ENCODE measurements around the gene CIC. TPM values are rescaled to one million over a fixed set of nuclear protein-coding genes. Genes with fewer than 3 reads are reported as not detected.

The CIC gene
- total and polyA plus RNA-seq, 2 of the 13 experiments (the other 11 are each of a cell fraction or from before 2014, with no cell fraction given), result 5.9 to 8.0 TPM

DNA sequence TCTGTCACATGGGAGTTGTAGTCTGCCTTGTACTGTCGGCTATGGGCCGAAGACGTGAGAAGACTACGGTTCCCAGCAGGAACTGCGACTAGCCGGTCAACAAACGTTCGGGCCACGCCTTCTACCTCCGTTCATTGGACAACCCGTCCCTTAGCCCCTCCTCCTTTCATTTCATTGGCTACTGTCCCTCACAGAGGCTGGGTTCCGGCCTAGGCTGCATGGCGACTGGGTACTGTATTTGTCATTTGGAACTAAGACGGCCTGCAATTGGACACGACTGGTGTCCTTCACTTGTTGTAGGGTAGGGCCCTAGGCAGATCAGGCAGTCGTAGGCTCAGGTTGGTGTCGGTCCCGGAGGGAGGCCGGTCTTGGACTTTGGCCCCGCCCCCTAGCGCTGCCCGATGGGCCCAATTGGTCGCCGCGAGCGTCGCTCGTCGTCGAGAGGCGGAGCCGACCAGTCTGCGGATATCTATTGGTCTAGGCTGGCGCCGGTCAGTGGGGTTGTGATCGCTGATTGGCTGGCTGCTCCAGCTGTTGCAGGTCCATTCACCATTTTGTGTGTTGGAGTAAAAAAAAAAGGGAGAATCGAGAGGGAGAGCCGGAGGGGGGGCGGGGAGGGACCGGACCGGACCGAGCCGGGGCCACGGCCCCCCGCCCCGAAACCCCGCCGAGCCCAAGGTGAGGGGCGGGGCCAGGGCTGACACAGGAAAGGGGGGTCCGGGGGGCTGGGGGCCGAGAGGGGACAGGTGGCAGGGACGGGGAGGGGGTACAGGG lies at the start of gene CIC (continued):
- TF ChIP-seq GABPA (IDR thresholded peaks at IDR 0.05; ENCODE audit: low read depth, low read length), result peak; percentile 64
- TF ChIP-seq GABPA (CRISPR knock-in tag; IDR thresholded peaks at IDR 0.05; ENCODE audit: low read depth), result peak; percentile 92
- no peak; the same call in 1 of the 2 replicates for TF ChIP-seq MIXL1 (CRISPR knock-in tag; IDR thresholded peaks at IDR 0.05)
- no peak for TF ChIP-seq ZNF292 (CRISPR knock-in tag; IDR thresholded peaks at IDR 0.05; ENCODE audit: borderline replicate concordance, low read depth)
- TF ChIP-seq ZNF747 (CRISPR knock-in tag; IDR thresholded peaks at IDR 0.05; ENCODE audit: borderline replicate concordance), result no peak
- no peak for TF ChIP-seq RBM22 (optimal IDR thresholded peaks at IDR 0.05; ENCODE audit: low read length)
- no peak for TF ChIP-seq TOPORS (CRISPR knock-in tag; IDR thresholded peaks at IDR 0.05)
- no peak for TF ChIP-seq NR2F6 (IDR thresholded peaks at IDR 0.05)
- no peak for TF ChIP-seq NR2F6 (CRISPR knock-in tag; IDR thresholded peaks at IDR 0.05)
- TF ChIP-seq FOXJ3 (CRISPR knock-in tag; IDR thresholded peaks at IDR 0.05; ENCODE audit: borderline replicate concordance), result no peak; the same call in 1 of the 2 replicates
- no peak for TF ChIP-seq SAFB2 (CRISPR knock-in tag; IDR thresholded peaks at IDR 0.05; ENCODE audit: borderline replicate concordance, low read depth)
- TF ChIP-seq NCOR1 (IDR thresholded peaks at IDR 0.05; ENCODE audit: borderline replicate concordance, low read length), result 0 out of 2 replicates have a peak, but pooled peaks have one; percentile 24
- no peak for TF ChIP-seq ZNF737 (CRISPR knock-in tag; IDR thresholded peaks at IDR 0.05; ENCODE audit: borderline replicate concordance)
- TF ChIP-seq SNRNP70 (IDR thresholded peaks at IDR 0.05; ENCODE audit: low read depth, low read length), result no peak
- TF ChIP-seq ZFAT (CRISPR knock-in tag; conservative IDR thresholded peaks at IDR 0.05), result no peak
- TF ChIP-seq SMAD1 (CRISPR knock-in tag; IDR thresholded peaks at IDR 0.05; ENCODE audit: borderline replicate concordance, low read depth), result peak; percentile 19; the same call in 1 of the 2 replicates
- TF ChIP-seq THRA (CRISPR knock-in tag; IDR thresholded peaks at IDR 0.05; ENCODE audit: borderline replicate concordance), result no peak
- TF ChIP-seq ZNF639 (CRISPR knock-in tag; conservative IDR thresholded peaks at IDR 0.05), result no peak
- TF ChIP-seq, protein P1, sequence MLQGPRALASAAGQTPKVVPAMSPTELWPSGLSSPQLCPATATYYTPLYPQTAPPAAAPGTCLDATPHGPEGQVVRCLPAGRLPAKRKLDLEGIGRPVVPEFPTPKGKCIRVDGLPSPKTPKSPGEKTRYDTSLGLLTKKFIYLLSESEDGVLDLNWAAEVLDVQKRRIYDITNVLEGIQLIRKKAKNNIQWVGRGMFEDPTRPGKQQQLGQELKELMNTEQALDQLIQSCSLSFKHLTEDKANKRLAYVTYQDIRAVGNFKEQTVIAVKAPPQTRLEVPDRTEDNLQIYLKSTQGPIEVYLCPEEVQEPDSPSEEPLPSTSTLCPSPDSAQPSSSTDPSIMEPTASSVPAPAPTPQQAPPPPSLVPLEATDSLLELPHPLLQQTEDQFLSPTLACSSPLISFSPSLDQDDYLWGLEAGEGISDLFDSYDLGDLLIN (CRISPR knock-in tag; IDR thresholded peaks at IDR 0.05; ENCODE audit: borderline replicate concordance), result peak; percentile 38; the same call in 1 of the 2 replicates
- no peak for TF ChIP-seq HNRNPUL1 (IDR thresholded peaks at IDR 0.05; ENCODE audit: low read depth, low read length)
- no peak for TF ChIP-seq XBP1 (CRISPR knock-in tag; IDR thresholded peaks at IDR 0.05)
- TF ChIP-seq FOXK1 (CRISPR knock-in tag; IDR thresholded peaks at IDR 0.05; ENCODE audit: borderline replicate concordance, low read depth), result peak; percentile 33; the same call in 1 of the 2 replicates
- TF ChIP-seq ZFYVE20 (CRISPR knock-in tag; IDR thresholded peaks at IDR 0.05; ENCODE audit: borderline replicate concordance, low read depth), result no peak
- 0 out of 2 replicates have a peak, but pooled peaks have one; percentile 9 for TF ChIP-seq ZFY (CRISPR knock-in tag; IDR thresholded peaks at IDR 0.05)
- no peak; the same call in 1 of the 2 replicates for TF ChIP-seq MIER3 (CRISPR knock-in tag; IDR thresholded peaks at IDR 0.05; ENCODE audit: borderline replicate concordance)
- TF ChIP-seq, protein P2, sequence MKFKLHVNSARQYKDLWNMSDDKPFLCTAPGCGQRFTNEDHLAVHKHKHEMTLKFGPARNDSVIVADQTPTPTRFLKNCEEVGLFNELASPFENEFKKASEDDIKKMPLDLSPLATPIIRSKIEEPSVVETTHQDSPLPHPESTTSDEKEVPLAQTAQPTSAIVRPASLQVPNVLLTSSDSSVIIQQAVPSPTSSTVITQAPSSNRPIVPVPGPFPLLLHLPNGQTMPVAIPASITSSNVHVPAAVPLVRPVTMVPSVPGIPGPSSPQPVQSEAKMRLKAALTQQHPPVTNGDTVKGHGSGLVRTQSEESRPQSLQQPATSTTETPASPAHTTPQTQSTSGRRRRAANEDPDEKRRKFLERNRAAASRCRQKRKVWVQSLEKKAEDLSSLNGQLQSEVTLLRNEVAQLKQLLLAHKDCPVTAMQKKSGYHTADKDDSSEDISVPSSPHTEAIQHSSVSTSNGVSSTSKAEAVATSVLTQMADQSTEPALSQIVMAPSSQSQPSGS (CRISPR knock-in tag; IDR thresholded peaks at IDR 0.05), result no peak
